GM21529 (cell line): ENCODE measurements around the gene CARD19.
A peak's percentile ranks its signal among the peaks of the same experiment; 100 is the strongest.

Experiments used
- ATAC-seq: cut with Tn5 transposase; IDR thresholded peaks from one replicate; pipeline ENCODE4 v1.9.1; 2021; ENCODE audit not compliant: unreplicated experiment

CARD19 gene

GRCh38 chr9:93061791-93062763 is 33.9 kb upstream of the CARD19 start:
- ATAC-seq: peak; percentile 32

- peak; percentile 87 for ATAC-seq
These were observed 31.5 kb upstream of the CARD19 start for GRCh38 chr9:93064392-93065134.

GRCh38 chr9:93065135-93065720 is 30.8 kb upstream of the CARD19 start:
- ATAC-seq: no peak

GRCh38 chr9:93066978-93067603 is 28.9 kb upstream of the CARD19 start:
- no peak for ATAC-seq

- ATAC-seq: no peak
These were observed 27.1 kb upstream of the CARD19 start for GRCh38 chr9:93068956-93069355.

- no peak for ATAC-seq
These were observed 24.6 kb upstream of the CARD19 start for GRCh38 chr9:93071464-93071863.

- ATAC-seq: no peak
These were observed 23.6 kb upstream of the CARD19 start for GRCh38 chr9:93072383-93072795.

- no peak for ATAC-seq
These were observed 19.8 kb upstream of the CARD19 start for GRCh38 chr9:93076101-93076791.

- no peak for ATAC-seq
These were observed 19.3 kb upstream of the CARD19 start for GRCh38 chr9:93076792-93077128.

GRCh38 chr9:93077367-93077766 is 18.6 kb upstream of the CARD19 start:
- ATAC-seq: no peak

- no peak for ATAC-seq
These were observed 18.2 kb upstream of the CARD19 start for GRCh38 chr9:93077811-93078210.

GRCh38 chr9:93079371-93079770 is 16.6 kb upstream of the CARD19 start:
- no peak for ATAC-seq

- ATAC-seq: no peak
These were observed 15.6 kb upstream of the CARD19 start for GRCh38 chr9:93080406-93080805.

GRCh38 chr9:93081081-93081529 is 14.9 kb upstream of the CARD19 start:
- no peak for ATAC-seq

- no peak for ATAC-seq
These were observed 14.1 kb upstream of the CARD19 start for GRCh38 chr9:93081931-93082330.

GRCh38 chr9:93082841-93083411 is 13.1 kb upstream of the CARD19 start:
- no peak for ATAC-seq

GRCh38 chr9:93083592-93084470 is 12.2 kb upstream of the CARD19 start:
- ATAC-seq: no peak

- ATAC-seq: no peak
These were observed 11.5 kb upstream of the CARD19 start for GRCh38 chr9:93084471-93084881.

GRCh38 chr9:93085676-93086075 is 10.3 kb upstream of the CARD19 start:
- no peak for ATAC-seq
